ENCODE results near the gene INO80B.
"Not testable (repeated sequence)": the region's sequence is repeated elsewhere in the genome, so short reads cannot be mapped to it uniquely, and the experiment has no call there.

INO80B gene

GRCh38 chr2:74482801-74483674 lies 28.2 kb downstream of the INO80B start, which contains the start of the genes CCDC142 and TTC31:
TSS of gene CCDC142 (minus strand) at chr2:74482998. CDS start at chr2:74482837, 161 bp downstream.
TSS of gene TTC31 (plus strand) at chr2:74483081. CDS start at chr2:74483096, 15 bp downstream.
- peak; percentile 93 for DNase-seq

- not testable (repeated sequence) for DNase-seq
These were observed 28.8 kb downstream of the INO80B start for GRCh38 chr2:74483675-74484164.

GRCh38 chr2:74486141-74486540 lies 31.3 kb downstream of the INO80B start:
- DNase-seq, result no peak

DNA sequence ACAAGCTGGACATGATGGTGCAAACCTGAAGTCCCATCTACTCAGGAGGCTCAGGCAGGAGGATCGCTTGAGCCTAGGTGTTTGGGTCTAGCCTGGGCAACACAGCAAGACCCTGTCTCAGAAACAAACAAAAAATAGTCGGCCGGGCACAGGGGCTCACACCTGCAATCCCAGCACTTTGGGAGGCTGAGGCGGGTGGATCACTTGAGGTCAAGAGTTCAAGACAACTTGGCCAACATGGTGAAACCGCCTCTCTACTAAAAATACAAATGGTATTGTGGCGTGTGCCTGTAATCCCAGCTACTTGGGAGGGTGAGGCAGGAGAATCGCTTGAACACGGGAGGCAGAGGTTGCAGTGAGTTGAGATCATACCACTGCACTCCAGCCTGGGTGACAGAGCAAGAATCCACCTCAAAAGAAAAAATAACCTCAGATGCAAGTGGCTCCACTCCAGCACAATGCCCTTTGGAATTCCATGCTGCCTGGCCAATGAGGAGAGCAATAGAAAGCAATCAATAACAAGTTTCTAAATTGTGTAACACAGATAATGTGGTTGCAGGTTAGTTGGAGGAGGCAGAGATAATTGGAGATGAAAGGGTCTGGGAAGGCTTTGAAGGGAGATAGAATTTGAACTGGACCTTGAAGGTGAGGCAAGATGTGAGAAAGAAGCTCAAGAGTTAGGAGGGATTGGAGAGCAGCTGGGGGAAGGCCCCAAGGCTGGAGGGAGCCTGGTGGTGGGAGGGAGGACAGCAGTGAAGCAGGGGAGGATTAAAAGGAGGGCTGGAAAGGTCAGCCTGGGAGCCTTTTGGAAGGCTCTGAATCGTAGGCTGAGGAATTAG lies 34.0 kb downstream of the INO80B start:
- DNase-seq, result no peak

DNA sequence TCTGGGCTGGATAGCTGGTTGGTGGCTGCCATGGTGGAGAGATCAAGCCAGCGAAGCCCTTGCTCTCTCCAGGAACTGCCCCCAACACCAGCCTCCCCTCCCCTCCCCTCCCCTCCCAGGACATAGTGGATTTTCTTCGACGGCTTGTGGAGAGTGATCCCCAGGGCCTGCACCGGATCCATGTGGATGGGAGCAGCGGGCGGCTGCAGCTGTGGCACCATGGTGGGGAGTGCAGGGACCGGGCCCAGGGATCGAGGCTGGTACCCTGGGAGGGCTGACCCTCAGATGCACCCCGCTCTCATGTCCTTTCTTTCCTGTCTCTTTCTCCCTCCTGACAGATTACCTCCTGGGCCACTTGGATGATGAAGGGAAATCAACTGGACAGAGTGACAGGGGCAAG lies 35.0 kb downstream of the INO80B start:
- DNase-seq, result no peak

DNA sequence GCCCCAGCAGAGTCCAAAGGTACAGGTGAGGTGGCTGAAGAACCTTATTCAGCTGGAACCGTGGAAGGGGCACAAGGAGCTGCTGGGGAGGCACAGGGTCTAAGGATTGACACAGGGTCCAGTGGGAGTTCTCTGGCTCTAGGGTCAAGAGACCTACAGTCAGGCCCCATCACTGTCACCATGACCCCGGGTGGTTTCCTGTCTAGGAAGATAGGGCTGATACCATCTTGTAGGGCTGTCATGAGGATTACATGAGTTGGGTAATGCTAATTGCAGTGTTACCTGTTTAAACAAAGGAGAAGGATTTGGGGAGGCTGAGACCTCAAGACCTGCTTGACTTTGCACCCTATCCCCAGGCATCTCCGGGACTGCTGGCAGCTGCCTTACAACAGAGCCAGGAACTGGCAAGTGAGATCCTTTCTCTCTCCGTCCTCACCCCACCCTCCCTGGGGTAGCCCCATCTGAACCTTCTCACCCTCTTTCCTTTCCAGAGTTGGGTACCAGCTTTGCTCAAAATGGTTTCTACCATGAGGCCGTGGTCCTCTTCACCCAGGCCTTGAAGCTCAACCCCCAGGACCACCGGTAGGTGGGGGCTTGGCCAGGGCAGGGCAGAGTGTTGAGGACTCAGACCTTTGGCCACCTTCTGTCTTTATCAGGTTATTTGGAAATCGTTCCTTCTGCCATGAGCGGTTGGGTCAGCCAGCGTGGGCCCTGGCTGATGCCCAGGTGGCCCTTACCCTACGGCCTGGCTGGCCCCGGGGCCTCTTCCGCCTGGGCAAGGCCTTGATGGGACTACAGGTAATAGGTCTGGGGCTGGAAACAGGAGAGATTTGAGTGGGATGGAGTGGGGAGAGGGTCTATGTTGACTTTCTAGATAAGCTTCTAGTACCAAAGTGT lies 37.0 kb downstream of the INO80B start:
- DNase-seq, result no peak

DNA sequence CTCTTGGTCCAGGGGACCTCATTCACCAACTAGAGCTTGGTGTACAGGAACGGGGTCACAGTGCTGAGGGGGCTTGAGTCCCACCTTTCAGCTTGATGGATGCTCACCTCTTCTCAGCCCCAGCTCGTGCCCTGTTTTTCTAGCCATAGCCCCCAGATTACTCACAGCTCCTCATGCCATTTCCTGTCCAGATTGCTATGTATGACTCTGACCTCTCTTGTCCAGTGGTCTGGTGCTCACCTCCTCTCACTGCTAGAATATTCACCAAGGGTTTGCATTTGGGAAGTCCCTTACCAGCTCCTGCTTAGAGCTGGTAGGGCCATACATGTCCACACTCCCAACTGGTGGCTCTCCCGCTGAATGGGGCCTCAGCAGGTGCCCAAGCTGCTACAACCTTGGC lies 38.7 kb downstream of the INO80B start:
- DNase-seq, result no peak

DNA sequence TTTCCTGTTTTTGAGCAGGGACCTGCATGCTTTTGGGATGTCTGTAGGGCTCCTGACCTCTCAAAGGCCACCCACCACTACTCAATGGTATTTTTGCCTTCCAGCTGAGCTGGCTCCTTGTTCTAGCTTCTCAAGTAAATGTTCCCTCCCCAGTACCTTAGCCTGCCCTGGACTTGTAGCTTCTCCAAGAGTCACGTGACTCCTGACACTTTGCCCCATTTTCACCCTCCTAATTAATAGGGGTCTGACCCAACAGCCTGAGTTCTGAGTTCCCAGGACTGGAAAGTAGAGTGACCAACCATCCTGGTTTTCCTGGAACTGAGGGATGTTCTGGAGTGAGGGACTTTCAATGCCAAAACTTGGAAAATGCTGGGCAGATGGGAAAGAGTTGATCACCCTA lies 40.6 kb downstream of the INO80B start:
- DNase-seq, result no peak

DNA sequence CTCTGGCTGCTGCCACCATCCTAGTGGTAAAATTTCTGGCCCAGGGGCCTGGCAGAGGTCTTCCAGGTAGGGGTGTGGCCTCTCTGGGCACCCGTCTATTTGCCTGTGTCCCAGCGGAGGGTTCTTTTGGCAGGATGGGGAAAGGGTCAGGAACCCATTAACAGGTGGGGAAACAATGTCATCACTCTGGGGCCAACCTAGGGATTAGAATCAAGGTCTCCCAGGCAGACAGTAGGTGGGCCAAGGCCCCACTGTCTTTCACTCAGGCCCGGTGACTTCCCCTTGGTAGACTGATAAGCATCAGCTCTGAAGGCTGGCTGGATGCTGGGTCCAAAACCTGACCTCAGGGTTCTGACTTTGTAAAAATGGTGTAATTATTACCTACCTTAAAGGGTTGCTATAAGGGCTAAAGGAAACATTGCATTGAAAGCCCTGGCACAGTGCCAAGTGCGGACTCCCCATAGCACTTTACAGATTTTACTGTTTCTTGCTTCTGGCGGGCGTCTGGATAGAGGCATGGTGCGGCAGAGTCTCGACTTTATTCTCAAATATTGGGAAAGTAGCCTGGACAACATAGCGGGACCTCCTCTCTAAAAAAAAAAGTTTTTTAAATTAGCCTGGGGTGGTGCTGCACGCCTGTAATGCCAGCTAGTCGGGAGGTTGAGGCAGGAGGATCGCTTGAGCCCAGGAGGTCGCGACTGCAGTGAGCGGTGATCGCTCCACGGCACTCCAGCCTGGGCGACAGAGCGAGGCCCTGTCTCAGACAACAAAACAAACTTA lies 42.3 kb downstream of the INO80B start:
- no peak for DNase-seq

DNA sequence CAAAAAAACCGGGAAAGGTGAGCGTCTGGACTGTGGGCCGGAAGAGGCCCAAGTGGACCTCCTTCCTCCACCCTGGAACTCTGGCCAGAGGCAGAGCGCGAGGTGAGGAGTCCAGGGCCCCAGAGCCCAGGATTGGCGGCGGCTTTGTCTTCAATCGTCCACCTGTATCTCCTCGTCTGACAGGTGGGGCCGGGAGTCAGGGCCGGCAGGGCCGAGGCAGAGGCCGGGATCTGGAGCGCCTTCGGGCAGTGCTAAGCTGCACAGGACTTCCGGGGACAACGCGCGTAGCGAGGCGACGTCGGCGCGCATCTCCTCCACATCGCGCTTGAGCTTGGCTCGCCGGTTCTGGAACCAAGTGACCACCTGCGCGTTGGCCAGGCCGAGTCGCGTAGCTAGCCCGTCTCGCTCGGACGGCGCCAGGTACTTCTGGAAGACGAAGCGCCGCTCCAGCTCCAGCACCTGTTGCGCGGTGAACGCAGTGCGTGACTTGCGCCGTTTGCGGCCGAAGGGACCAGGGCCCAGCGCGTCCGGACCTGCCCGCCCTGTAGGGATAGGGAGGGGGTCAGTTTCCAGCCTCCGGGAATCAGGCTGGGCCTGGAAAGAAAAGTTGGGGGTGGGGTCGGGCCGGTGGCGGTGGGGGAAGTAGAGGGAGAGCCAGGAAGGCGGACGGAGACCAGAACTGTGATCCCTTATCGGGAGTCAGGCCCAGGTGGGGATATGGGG lies 43.1 kb downstream of the INO80B start:
- no peak for DNase-seq

DNA sequence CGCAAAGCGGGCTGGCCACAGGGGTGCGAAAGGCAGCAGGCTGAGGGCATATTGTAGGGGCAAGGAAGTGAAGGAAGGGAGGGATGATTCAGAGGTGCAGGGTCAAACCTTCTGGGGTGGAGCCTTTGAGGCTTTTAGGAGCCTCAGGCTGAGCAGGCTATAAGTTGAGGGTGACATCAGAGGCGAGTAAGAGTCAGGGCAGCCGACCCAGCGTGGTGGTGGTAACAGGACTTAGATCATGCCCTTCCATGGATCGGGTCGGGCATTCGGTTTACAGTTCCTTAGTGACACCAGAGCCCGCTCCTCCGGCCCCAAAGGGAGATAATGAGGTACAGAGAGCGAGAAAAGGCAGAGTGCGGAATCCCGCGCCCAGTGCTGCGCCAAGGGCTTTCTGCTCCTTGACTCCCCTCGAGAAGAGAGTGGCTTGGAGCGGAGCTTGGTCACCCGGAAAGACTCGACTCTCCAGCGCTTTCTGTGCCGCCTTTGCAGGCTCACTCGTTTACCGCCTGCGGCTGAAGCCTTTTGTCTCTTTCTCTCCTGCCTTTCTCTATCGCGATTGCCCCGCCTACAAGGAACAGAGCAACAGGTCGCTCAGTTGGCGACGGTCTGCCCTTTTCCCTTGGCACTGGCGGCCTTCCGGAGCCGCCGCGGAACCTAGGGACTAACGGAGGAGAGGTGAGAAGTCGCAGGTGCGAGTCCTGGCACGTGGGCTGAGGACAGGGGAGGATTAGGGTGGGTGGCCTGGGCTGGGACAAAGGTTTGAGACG lies 43.8 kb downstream of the INO80B start:
- DNase-seq, result no peak

DNA sequence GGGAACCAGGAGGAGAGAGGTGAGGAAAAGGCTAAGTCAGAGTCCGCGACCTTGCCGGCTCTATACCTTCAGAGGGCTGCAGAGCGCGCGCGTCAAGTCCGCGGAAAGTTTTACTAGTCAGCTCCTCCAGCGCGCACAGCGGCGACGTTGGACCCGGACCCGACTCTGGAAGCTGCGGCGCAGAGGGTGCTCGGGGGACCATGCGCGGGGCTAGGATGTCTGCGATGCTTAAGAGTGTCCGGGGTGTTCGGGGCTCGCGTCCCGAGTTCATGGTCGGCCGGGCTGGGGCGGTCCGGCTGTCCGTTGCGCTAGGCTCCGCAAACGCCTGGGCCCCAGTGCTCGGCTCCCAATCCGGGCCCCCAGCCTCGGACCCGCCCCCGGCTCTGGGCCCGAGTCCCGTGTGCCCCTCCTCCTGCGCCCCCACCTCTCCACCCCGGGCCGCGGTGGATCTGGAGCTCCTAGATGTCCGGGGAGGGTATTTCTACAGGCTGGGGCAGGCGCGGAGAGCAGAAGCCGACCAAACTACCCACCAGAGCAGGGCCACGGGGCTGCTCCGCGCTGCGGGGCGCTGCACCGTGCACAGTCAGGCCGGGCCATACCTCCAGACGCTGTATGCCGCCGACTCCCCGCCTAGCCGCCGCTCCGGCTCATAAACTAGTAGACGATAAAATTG lies 44.5 kb downstream of the INO80B start, which contains the start of gene LBX2:
Gene LBX2, minus strand, starts transcription at position 337 of the 673 bp plus-strand sequence. Its CDS starts 66 bp downstream, at position 271.
- no peak for DNase-seq

GRCh38 chr2:74499940-74500577 lies 45.2 kb downstream of the INO80B start:
- DNase-seq, result no peak

DNA sequence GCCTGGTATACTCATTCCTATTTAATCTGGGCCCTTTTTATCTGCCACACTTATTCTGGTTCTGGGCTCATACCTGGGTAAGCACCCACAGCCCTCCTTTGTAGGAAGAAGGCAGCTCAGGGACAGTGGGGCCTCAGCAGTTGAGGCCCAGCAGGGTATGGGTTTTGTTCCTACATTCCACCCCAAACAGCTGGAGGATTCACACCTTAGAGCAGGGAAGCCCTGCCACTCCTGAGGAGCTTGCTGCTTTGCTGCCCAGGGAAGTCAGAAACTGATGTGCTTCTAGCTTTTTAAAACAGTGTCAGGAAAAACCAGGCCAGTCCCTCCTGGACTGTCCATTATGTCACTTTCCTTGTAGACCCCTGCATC lies 45.7 kb downstream of the INO80B start:
- no peak for DNase-seq

DNA sequence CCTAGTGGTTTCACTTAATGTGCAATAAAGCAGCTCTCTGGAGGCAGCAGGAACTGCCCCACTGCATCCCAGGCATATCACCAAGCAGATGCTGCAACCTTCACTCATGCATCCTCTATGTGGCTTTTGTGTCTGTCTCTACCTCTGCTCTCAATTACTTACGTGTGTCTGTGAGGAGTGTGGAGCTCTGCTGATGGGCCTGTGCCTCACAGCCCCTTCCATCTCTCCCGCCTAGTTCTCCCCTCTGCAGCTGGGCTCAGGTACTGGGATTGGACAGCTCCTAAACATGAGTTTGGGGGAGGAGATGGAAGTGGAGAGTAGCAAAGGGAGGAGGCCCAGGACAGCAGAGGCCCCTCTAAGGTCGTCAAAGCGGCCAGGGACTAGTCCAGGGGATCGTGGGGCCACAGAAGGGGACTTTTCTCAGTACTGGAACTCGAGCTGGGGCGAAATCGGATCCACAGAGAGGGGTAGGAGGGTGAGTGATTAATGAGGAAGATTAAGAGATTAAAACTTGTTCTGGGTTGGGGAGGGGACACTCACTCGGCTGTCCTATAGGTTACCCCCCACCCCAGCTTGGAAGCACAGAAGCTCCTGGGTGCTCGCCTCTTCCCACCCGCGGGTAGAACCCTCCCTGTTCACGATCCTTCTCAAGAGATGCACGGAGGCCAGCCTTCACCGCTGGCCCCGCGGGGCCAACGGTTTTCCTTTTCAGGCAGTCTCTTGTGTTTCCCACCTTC lies 46.6 kb downstream of the INO80B start:
- no peak for DNase-seq

GRCh38 chr2:74502147-74502719 lies 47.3 kb downstream of the INO80B start:
- DNase-seq, result no peak

DNA sequence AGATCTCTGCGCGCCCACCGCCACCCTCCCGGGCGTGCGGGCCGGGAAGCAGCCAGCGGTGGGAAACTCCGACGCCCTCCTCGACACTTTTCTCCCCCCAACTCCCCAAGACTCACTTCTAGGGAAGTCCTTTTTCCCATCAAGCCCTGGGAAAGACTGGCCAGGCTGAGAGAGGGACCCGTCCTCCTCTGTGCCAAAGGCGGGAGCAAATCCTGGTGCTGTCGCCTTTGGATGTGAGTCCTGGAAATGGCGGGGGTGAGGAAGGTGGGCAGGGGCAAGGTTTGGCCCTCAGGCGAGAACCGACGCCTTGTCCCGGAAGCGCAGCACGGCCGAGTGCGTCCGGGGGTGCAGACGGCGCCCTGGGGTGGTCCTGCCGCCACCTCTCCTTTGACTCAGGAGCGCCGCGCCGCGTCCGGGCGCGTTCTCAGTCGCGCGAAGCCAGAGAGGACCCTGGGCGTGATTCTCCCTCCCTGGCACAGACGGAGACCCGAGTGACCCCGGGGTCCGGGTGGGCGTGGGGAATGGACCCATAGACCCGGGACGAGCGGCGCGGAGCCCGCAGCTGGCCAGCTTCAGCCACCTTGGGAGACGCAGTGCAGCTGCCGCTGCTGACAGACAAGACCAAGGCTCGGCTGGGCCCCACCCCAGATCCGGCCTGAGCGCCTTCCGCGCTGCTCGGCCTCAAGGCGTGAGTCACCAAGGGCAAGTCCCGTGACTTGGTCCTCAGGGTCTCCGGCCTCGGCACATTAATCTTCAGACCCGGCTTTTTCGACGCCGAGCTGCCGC lies 48.0 kb downstream of the INO80B start:
- no peak for DNase-seq

All from NCI-H510A (cell line).